ENCODE measurements around the gene DAND5. TPM values are rescaled to one million over a fixed set of nuclear protein-coding genes. Genes with fewer than 3 reads are reported as not detected.

Gene DAND5
- polyA plus RNA-seq, 1 donor (not counting 4 experiments of a cell fraction or from before 2014, with no cell fraction given): not detected

DNA sequence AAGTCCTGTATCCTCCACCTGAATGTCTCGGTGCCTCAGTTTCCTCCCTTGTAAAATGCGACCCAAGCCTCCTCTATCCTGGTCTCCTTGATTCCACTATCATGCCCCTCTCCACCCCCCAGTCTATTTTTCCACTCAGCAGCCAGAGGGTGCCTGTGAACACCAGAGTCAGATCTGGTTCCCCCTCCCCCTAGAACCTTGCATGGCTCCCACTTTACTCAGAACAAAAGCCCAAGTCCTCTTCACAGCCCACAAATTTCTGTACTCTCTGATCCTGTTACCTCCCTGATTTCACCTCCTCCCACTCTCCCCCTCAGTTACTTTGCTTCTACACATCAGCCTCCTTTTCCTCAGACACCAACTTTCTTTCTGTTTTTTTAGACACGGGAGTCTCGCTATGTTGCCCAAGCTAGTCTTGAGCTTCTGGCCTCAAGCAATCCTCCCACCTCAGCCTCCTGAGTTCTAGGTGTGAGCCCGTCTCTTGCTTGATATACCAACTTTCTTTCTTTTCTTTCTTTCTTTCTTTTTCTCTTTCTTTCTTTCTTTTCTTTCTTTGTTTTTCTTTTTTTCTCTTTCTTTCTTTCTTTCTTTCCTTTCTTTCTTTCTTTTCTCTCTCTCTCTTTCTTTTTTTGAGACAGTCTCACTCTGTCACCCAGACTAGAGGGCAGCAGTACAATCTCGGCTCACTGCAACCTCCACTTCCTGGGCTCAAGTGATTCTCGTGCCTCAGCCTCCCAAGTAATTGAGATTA lies 869 bp downstream of the DAND5 start:
- Histone ChIP-seq H3K36me3 (ENCODE audit: control insufficient read depth in 2 of 2, extremely low read depth in 1 of 2, insufficient read depth in 2 of 2, low read length in 2 of 2) (no peaks in the 10 kb centered on the region), H3K9me3 (ENCODE audit: control insufficient read depth, low read depth, low read length) (no peaks in the 10 kb centered on the region), H3K9ac (ENCODE audit: control insufficient read depth, extremely low read depth, insufficient read depth, low read length) (no peak overlapping the region), H3K27me3 (ENCODE audit: control insufficient read depth, extremely low read depth, insufficient read depth, low read length) (no peaks in the 10 kb centered on the region), H3K9me1 (ENCODE audit: control insufficient read depth, extremely low read depth, insufficient read depth, low read length) (no peaks in the 10 kb centered on the region), H3K79me2 (ENCODE audit: control insufficient read depth, insufficient read depth, low read length) (no peaks in the 10 kb centered on the region), H3K27ac (ENCODE audit: control insufficient read depth, insufficient read depth, low read length) (no peak overlapping the region), H2AFZ (ENCODE audit: control insufficient read depth, low read length) (no peak overlapping the region), H4K20me1 (ENCODE audit: control insufficient read depth, extremely low read depth, insufficient read depth, low read length) (no peaks in the 10 kb centered on the region), H3K4me3 (ENCODE audit: control insufficient read depth in 2 of 3, extremely low read depth in 1 of 3, insufficient read depth in 2 of 3, low read depth in 1 of 3, low read length in 3 of 3) (no peak overlapping the region), H3K4me2 (ENCODE audit: control insufficient read depth, extremely low read depth, insufficient read depth, low read depth, low read length) (no peak overlapping the region), H3K4me1 (ENCODE audit: control insufficient read depth, extremely low read depth, insufficient read depth, low read length) (peaks cover 2% of the 10 kb centered on the region)
- FAIRE-seq: no peak
- DNase-seq (ENCODE audit: low read depth, low spot score): no peak
- dilution Hi-C loops (cut with MboI; ENCODE audit: extremely low pct_ligation_motif_present, low sequenced_read_pairs): no loop called here
- no peak for TF ChIP-seq CTCF (optimal IDR thresholded peaks at IDR 0.05 in 1 of 3, IDR thresholded peaks at IDR 0.05 in 1 of 3, conservative IDR thresholded peaks at IDR 0.05 in 1 of 3; ENCODE audit: extremely low read depth in 1 of 3, insufficient read depth in 2 of 3, low read length in 3 of 3)
- no peak for TF ChIP-seq EZH2 (IDR thresholded peaks at IDR 0.05; ENCODE audit: low read length)

- no peak overlapping the region for H3K9ac ChIP-seq (ENCODE audit: control insufficient read depth, extremely low read depth, insufficient read depth, low read length)
- dilution Hi-C loops (cut with MboI; ENCODE audit: extremely low pct_ligation_motif_present, low sequenced_read_pairs): no loop called here
- no peak for FAIRE-seq
Observed at GRCh38 chr19:12973236-12973635, 3.9 kb downstream of the DAND5 start.

More at GRCh38 chr19:12973236-12973635, 3.9 kb downstream of the DAND5 start:
- Histone ChIP-seq H4K20me1 (ENCODE audit: control insufficient read depth, extremely low read depth, insufficient read depth, low read length) (no peaks in the 10 kb centered on the region), H3K27ac (ENCODE audit: control insufficient read depth, insufficient read depth, low read length) (no peak overlapping the region), H3K9me1 (ENCODE audit: control insufficient read depth, extremely low read depth, insufficient read depth, low read length) (no peaks in the 10 kb centered on the region), H3K4me1 (ENCODE audit: control insufficient read depth, extremely low read depth, insufficient read depth, low read length) (no peaks in the 10 kb centered on the region), H3K9me3 (ENCODE audit: control insufficient read depth, low read depth, low read length) (no peaks in the 10 kb centered on the region), H3K36me3 (ENCODE audit: control insufficient read depth in 2 of 2, extremely low read depth in 1 of 2, insufficient read depth in 2 of 2, low read length in 2 of 2) (no peaks in the 10 kb centered on the region), H2AFZ (ENCODE audit: control insufficient read depth, low read length) (no peak overlapping the region), H3K4me3 (ENCODE audit: control insufficient read depth in 2 of 3, extremely low read depth in 1 of 3, insufficient read depth in 2 of 3, low read depth in 1 of 3, low read length in 3 of 3) (no peak overlapping the region), H3K4me2 (ENCODE audit: control insufficient read depth, extremely low read depth, insufficient read depth, low read depth, low read length) (no peak overlapping the region), H3K79me2 (ENCODE audit: control insufficient read depth, insufficient read depth, low read length) (no peaks in the 10 kb centered on the region), H3K27me3 (ENCODE audit: control insufficient read depth, extremely low read depth, insufficient read depth, low read length) (no peaks in the 10 kb centered on the region)
- no peak for DNase-seq (ENCODE audit: low read depth, low spot score)
- no peak for TF ChIP-seq CTCF (optimal IDR thresholded peaks at IDR 0.05 in 1 of 3, IDR thresholded peaks at IDR 0.05 in 1 of 3, conservative IDR thresholded peaks at IDR 0.05 in 1 of 3; ENCODE audit: extremely low read depth in 1 of 3, insufficient read depth in 2 of 3, low read length in 3 of 3)
- TF ChIP-seq EZH2 (IDR thresholded peaks at IDR 0.05; ENCODE audit: low read length): no peak
